Neuronal stem cell (in vitro differentiated cells): ENCODE results near the gene IFIT5.

ENCODE experiments used
- DNase-seq: peaks from one replicate; pipeline ENCODE4 v3.0.0-alpha.2; 2013; ENCODE audit warnings: low spot score
- H2AFZ ChIP-seq: one replicate; pipeline ENCODE4 v1.6.1; 2013; ENCODE audit warnings: mild to moderate bottlenecking, low read length, inconsistent platforms
- H2AK5ac ChIP-seq: 2 replicates; pipeline ENCODE4 v1.6.1; 2013; ENCODE audit warnings: low read depth, mild to moderate bottlenecking, inconsistent platforms, low read length, moderate library complexity, mixed read lengths
- H2BK120ac ChIP-seq: 2 replicates; pipeline ENCODE4 v1.6.1; 2013; ENCODE audit warnings: low read depth, mild to moderate bottlenecking, inconsistent platforms, low read length, moderate library complexity, mixed read lengths
- H2BK12ac ChIP-seq: one replicate; pipeline ENCODE4 v1.6.1; 2013; ENCODE audit warnings: low read length, inconsistent platforms
- H2BK15ac ChIP-seq: 2 replicates; pipeline ENCODE4 v1.6.1; 2013; ENCODE audit warnings: mild to moderate bottlenecking, low read length, inconsistent platforms, mixed read lengths
- H2BK5ac ChIP-seq: one replicate; pipeline ENCODE4 v1.6.1; 2013; ENCODE audit warnings: inconsistent platforms, mild to moderate bottlenecking, low read length, moderate library complexity
- H3K14ac ChIP-seq: one replicate; pipeline ENCODE4 v1.6.1; 2013; ENCODE audit warnings: low read length, inconsistent platforms
- H3K18ac ChIP-seq: 2 replicates; pipeline ENCODE4 v1.6.1; 2013; ENCODE audit warnings: low read length, inconsistent platforms
- H3K23ac ChIP-seq: 2 replicates; pipeline ENCODE4 v1.6.1; 2013; ENCODE audit warnings: low read depth, mild to moderate bottlenecking, mixed read lengths, low read length, inconsistent platforms; ENCODE audit not compliant: poor library complexity
- H3K27ac ChIP-seq: replicated peaks from 3 replicates; pipeline ENCODE4 v1.5.1; 2013; ENCODE audit warnings: low read length, inconsistent platforms
- H3K27me3 ChIP-seq, 3 experiments: 2 replicates each; pipeline ENCODE4 v1.6.1; 2013; ENCODE audit warnings: low read length in 3 of 3, mild to moderate bottlenecking in 2 of 3, inconsistent platforms in 1 of 3, low read depth in 1 of 3, mixed read lengths in 1 of 3, moderate library complexity in 1 of 3; ENCODE audit not compliant: control insufficient read depth in 3 of 3, insufficient read depth in 3 of 3
- H3K36me3 ChIP-seq, 2 donors: replicated peaks in 1 of 2; 2 replicates each; pipeline ENCODE4 v1.6.1; 2013; ENCODE audit warnings: low read length in 2 of 2; ENCODE audit not compliant: control insufficient read depth in 2 of 2, insufficient read depth in 2 of 2
- H3K4ac ChIP-seq: 2 replicates; pipeline ENCODE4 v1.6.1; 2013; ENCODE audit warnings: inconsistent platforms, mild to moderate bottlenecking, low read length, moderate library complexity
- H3K4me1 ChIP-seq, 2 donors: 1 replicate in 1 of 2; 2 replicates in 1 of 2; pipeline ENCODE4 v1.6.1; 2013; ENCODE audit warnings: low read length in 2 of 2, low read depth in 1 of 2; ENCODE audit not compliant: control insufficient read depth in 2 of 2, insufficient read depth in 1 of 2
- H3K4me2 ChIP-seq: one replicate; pipeline ENCODE4 v1.6.1; 2013; ENCODE audit warnings: mild to moderate bottlenecking, low read length, inconsistent platforms; ENCODE audit not compliant: insufficient read depth, poor library complexity, severe bottlenecking
- H3K4me3 ChIP-seq, 2 donors: 2 replicates each; pipeline ENCODE4 v1.5.1; 2013; ENCODE audit warnings: low read length in 2 of 2, mild to moderate bottlenecking in 2 of 2, inconsistent platforms in 1 of 2, moderate library complexity in 1 of 2
- H3K79me1 ChIP-seq: one replicate; pipeline ENCODE4 v1.6.1; 2013; ENCODE audit warnings: low read depth, mild to moderate bottlenecking, inconsistent platforms, low read length, moderate library complexity
- H3K9ac ChIP-seq: one replicate; pipeline ENCODE4 v1.6.1; 2013; ENCODE audit warnings: mild to moderate bottlenecking, low read depth, low read length, inconsistent platforms; ENCODE audit not compliant: poor library complexity
- H3K9me3 ChIP-seq, 2 donors: replicated peaks in 1 of 2; 2 replicates each; pipeline versions ENCODE3 to v1.6.1; 2013; ENCODE audit warnings: low read length in 2 of 2, mild to moderate bottlenecking in 2 of 2, inconsistent platforms in 1 of 2, low read depth in 1 of 2, mixed read lengths in 1 of 2, moderate library complexity in 1 of 2; ENCODE audit not compliant: control insufficient read depth in 2 of 2, insufficient read depth in 1 of 2
- H4K8ac ChIP-seq: one replicate; pipeline ENCODE4 v1.6.1; 2013; ENCODE audit warnings: low read depth, mild to moderate bottlenecking, inconsistent platforms, low read length, moderate library complexity
- H4K91ac ChIP-seq: one replicate; pipeline ENCODE4 v1.6.1; 2013; ENCODE audit warnings: low read length, low read depth, mild to moderate bottlenecking, inconsistent platforms; ENCODE audit not compliant: poor library complexity
- WGBS, 2 donors: extraction: QIAGEN DNeasy Blood & Tissue Kit; methylation state at CpG; one replicate each; pipeline ENCODE4 v1.1.7; 2013; ENCODE audit warnings: missing lambda C conversion rate in 2 of 2, mixed read lengths in 1 of 2; ENCODE audit not compliant: insufficient read length in 2 of 2, insufficient replicate concordance in 1 of 2; ENCODE audit errors: extremely low coverage in 2 of 2; 5-methylcytosine and 5-hydroxymethylcytosine counted together

IFIT5 gene

DNA sequence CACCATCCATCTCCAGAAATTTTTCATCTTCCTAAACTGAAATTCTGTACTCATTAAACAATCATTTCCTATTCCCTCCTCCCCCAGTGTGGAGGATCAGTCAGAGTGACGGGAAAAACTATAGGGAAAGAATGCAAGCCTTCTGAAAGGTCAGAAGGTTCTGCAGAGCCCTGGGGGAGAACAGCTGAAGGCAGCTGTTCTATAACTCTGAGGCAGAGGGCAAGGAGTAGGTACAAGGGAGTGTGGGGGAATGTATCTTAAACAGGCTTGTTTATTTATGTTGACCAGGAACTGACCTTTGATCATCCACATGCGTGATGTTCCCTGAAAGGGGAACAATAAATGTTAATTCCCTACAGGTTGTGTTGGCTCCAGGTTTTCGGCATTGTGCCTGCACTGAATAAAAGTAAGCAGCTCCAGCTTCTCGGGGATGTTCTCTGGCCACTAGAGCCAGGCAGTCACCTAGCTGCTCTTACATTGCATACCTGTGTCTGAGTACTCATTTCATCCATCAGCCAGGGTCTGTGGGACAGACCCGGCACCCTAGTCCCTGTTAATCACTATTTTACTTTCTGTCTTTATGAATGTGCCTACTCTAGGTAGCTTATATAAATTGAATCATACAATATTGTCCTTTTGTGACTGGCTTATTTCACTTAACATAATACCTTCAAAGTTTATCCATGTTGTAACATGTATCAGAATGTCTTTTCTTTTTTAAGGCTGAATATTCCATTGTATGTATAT lies 16.2 kb upstream of the IFIT5 start:
- Histone ChIP-seq H3K36me3 (peaks cover 0 to 2% of the 10 kb centered on the region in 2 donors), H3K79me1 (no peaks in the 10 kb centered on the region), H3K23ac (no peak overlapping the region), H2BK120ac (no peak overlapping the region), H3K9me3 (peaks cover 0 to 5% of the 10 kb centered on the region in 2 donors), H4K91ac (no peak overlapping the region), H3K4ac (no peak overlapping the region), H3K4me3 (no peak overlapping the region), H3K18ac (no peak overlapping the region), H2BK12ac (no peak overlapping the region), H2AK5ac (no peak overlapping the region), H3K27me3 (no peaks in the 10 kb centered on the region), H2BK5ac (no peak overlapping the region), H4K8ac (no peak overlapping the region), H3K4me2 (no peak overlapping the region), H3K4me1 (peaks cover 0 to under 1% of the 10 kb centered on the region in 2 donors), H2BK15ac (no peak overlapping the region), H3K27ac (no peak overlapping the region), H3K9ac (no peak overlapping the region), H2AFZ (no peak overlapping the region), H3K14ac (no peak overlapping the region)
- WGBS, 2 donors = no CpG with 5 or more reads among the region's 5 CpGs
- no peak for DNase-seq

DNA sequence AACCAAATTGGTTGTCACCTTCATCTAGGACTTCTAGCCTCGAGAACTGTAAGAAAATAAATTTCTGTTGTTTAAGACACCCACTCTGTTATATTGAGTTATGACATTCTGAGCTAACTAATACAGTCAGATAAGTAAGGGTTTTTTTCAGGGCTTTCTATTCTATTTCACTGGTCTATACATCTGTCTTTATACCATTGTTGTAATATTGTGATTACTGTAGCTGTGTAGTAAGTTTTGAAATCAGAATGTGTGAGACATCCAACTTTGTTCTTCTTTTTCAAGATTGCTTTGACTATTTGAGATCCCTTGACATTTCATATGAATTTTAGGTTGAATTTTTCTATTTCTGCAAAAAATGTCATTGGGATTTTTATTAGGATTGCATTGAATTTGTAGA lies 14.4 kb upstream of the IFIT5 start:
- Histone ChIP-seq H3K4me3 (no peak overlapping the region), H2BK5ac (no peak overlapping the region), H3K23ac (no peak overlapping the region), H2BK12ac (no peak overlapping the region), H3K36me3 (peaks cover 3 to 4% of the 10 kb centered on the region in 2 donors), H4K8ac (no peak overlapping the region), H3K4ac (no peak overlapping the region), H3K14ac (no peak overlapping the region), H3K79me1 (no peaks in the 10 kb centered on the region), H3K4me2 (no peak overlapping the region), H2BK120ac (no peak overlapping the region), H3K4me1 (no peaks in the 10 kb centered on the region), H2AFZ (no peak overlapping the region), H2BK15ac (no peak overlapping the region), H3K9me3 (peaks cover 3 to 5% of the 10 kb centered on the region in 2 donors), H3K18ac (no peak overlapping the region), H2AK5ac (no peak overlapping the region), H3K9ac (no peak overlapping the region), H4K91ac (no peak overlapping the region), H3K27ac (no peak overlapping the region), H3K27me3 (no peaks in the 10 kb centered on the region)
- WGBS, 2 donors = no CpG with 5 or more reads among the region's 1 CpG
- no peak for DNase-seq

DNA sequence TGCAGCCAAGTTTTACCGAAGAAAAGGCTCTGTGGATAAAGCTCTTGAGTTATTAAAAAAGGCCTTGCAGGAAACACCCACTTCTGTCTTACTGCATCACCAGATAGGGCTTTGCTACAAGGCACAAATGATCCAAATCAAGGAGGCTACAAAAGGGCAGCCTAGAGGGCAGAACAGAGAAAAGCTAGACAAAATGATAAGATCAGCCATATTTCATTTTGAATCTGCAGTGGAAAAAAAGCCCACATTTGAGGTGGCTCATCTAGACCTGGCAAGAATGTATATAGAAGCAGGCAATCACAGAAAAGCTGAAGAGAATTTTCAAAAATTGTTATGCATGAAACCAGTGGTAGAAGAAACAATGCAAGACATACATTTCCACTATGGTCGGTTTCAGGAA lies 11.3 kb upstream of the IFIT5 start:
- no peak for DNase-seq
- no peaks in the 10 kb centered on the region for H3K4me1 ChIP-seq
- H4K91ac ChIP-seq = no peak overlapping the region
- H3K27me3 ChIP-seq = no peaks in the 10 kb centered on the region
- no peak overlapping the region for H2AFZ ChIP-seq
- H3K79me1 ChIP-seq = no peaks in the 10 kb centered on the region
- H3K9ac ChIP-seq = no peak overlapping the region
- H3K23ac ChIP-seq = no peak overlapping the region
- H3K9me3 ChIP-seq = peaks cover 3 to 5% of the 10 kb centered on the region in 2 donors
- no peak overlapping the region for H3K4ac ChIP-seq
- no peak overlapping the region for H3K4me2 ChIP-seq
- H4K8ac ChIP-seq = no peak overlapping the region
- H3K4me3 ChIP-seq = no peak overlapping the region
- H3K36me3 ChIP-seq = peaks cover 3 to 4% of the 10 kb centered on the region in 2 donors
- no peak overlapping the region for H2BK5ac ChIP-seq
- no peak overlapping the region for H2BK12ac ChIP-seq
- H2BK120ac ChIP-seq = no peak overlapping the region
- H3K14ac ChIP-seq = no peak overlapping the region
- no CpG with 5 or more reads among the region's 2 CpGs for WGBS, 2 donors
- no peak overlapping the region for H3K27ac ChIP-seq
- H2AK5ac ChIP-seq = no peak overlapping the region
- no peak overlapping the region for H2BK15ac ChIP-seq
- H3K18ac ChIP-seq = no peak overlapping the region

DNA sequence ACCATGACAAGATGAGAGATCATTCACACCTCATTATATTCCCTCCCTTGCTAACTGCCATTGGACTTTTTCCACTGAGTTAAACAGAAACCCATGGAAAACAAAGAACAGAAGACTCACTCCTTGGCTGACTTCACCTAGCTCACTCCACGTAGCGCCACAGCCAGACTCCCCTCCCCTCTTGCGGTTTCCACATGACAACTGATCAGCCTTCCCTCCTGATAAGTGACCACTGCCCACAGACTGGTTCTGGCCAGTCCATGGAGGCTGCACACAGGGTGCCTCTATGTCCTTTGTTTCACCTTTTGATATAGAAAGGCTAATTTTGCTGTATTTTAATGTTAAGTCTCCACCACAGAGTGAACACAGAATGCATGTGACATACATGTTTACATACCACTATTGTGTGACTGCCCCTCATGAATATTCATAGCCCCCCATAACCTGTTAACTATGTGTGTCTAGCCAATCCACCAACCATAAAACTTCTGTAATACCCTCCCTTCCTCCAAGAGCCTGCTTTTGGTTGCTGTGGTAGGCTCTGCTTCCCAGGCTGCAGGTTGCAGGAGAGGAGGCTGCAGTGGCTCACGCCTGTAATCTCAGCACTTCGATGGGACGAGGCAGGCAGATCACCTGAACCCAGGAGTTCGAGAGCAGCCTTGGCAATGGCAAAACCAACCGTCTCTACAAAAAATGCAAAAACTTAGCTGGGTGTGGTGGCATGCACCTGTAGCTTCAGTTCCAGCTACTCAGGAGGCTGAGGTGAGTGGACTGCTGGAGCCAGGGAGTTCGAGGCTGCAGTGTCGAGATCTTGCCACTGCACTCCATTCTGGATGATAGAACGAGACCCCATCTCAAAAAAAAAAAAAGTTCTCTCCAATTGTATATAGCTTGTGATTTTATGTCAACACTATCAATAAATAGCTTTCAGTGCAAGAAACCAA lies 10.0 kb upstream of the IFIT5 start:
- Histone ChIP-seq H3K4me1 (no peaks in the 10 kb centered on the region), H2AK5ac (no peak overlapping the region), H3K27me3 (no peaks in the 10 kb centered on the region), H2BK15ac (no peak overlapping the region), H2BK5ac (no peak overlapping the region), H4K8ac (peak overlapping the region; percentile 65), H3K4me3 (no peak overlapping the region), H4K91ac (no peak overlapping the region), H3K4ac (no peak overlapping the region), H3K18ac (peak overlapping the region; percentile 77), H3K79me1 (no peaks in the 10 kb centered on the region), H2AFZ (no peak overlapping the region), H3K4me2 (no peak overlapping the region), H2BK12ac (no peak overlapping the region), H3K14ac (no peak overlapping the region), H3K27ac (no peak overlapping the region), H3K9ac (no peak overlapping the region), H2BK120ac (no peak overlapping the region), H3K9me3 (peaks cover 3 to 5% of the 10 kb centered on the region in 2 donors), H3K23ac (no peak overlapping the region), H3K36me3 (peaks cover 3 to 4% of the 10 kb centered on the region in 2 donors)
- DNase-seq = no peak
- WGBS, 2 donors = no CpG with 5 or more reads among the region's 11 CpGs
